H9 (cell line): ENCODE results near the gene ALX3. TPM values are rescaled to one million over a fixed set of nuclear protein-coding genes. Genes with fewer than 3 reads are reported as not detected.

Source experiments
- DNase-seq: peaks from one replicate; pipeline ENCODE4 v3.0.0-alpha.2; 2017
- H2AFZ ChIP-seq: one replicate; pipeline ENCODE4 v1.6.1; 2013; ENCODE audit warnings: mild to moderate bottlenecking, low read length, control low read depth, moderate library complexity
- H2AK5ac ChIP-seq: 2 replicates; pipeline ENCODE4 v1.6.1; 2013; ENCODE audit warnings: low read length, control low read depth, mixed read lengths; ENCODE audit not compliant: insufficient read length
- H2BK120ac ChIP-seq: one replicate; pipeline ENCODE4 v1.6.1; 2013; ENCODE audit warnings: low read depth, mild to moderate bottlenecking, low read length, control low read depth, inconsistent platforms; ENCODE audit not compliant: poor library complexity, severe bottlenecking
- H2BK12ac ChIP-seq: 2 replicates; pipeline ENCODE4 v1.6.1; 2013; ENCODE audit warnings: low read length, control low read depth, mixed read lengths, low read depth; ENCODE audit not compliant: insufficient read length
- H2BK15ac ChIP-seq: 2 replicates; pipeline ENCODE4 v1.6.1; 2013; ENCODE audit warnings: low read depth, low read length, control low read depth
- H2BK20ac ChIP-seq: one replicate; pipeline ENCODE4 v1.6.1; 2013; ENCODE audit warnings: low read depth, mild to moderate bottlenecking, low read length, control low read depth, inconsistent platforms; ENCODE audit not compliant: poor library complexity, severe bottlenecking
- H2BK5ac ChIP-seq: 2 replicates; pipeline ENCODE4 v1.6.1; 2013; ENCODE audit warnings: low read length, control low read depth, mixed read lengths; ENCODE audit not compliant: insufficient read length
- H3K14ac ChIP-seq: 2 replicates; pipeline ENCODE4 v1.6.1; 2013; ENCODE audit warnings: low read length, control low read depth; ENCODE audit not compliant: insufficient read depth
- H3K18ac ChIP-seq: 2 replicates; pipeline ENCODE4 v1.6.1; 2013; ENCODE audit warnings: low read depth, mild to moderate bottlenecking, mixed read lengths, low read length, control low read depth; ENCODE audit not compliant: insufficient read length
- H3K23ac ChIP-seq: 2 replicates; pipeline ENCODE4 v1.6.1; 2013; ENCODE audit warnings: low read length, control low read depth, mixed read lengths, low read depth; ENCODE audit not compliant: insufficient read length
- H3K23me2 ChIP-seq: 2 replicates; pipeline ENCODE4 v1.6.1; 2013; ENCODE audit warnings: low read depth, mild to moderate bottlenecking, mixed read lengths, low read length, control low read depth; ENCODE audit not compliant: insufficient read length, poor library complexity, severe bottlenecking
- H3K27ac ChIP-seq: 2 replicates; pipeline ENCODE4 v1.5.1; 2013; ENCODE audit warnings: low read length, control low read depth, mixed read lengths, low read depth; ENCODE audit not compliant: insufficient read length
- H3K27me3 ChIP-seq: 2 replicates; pipeline ENCODE4 v1.6.1; 2013; ENCODE audit warnings: low read length, control low read depth, inconsistent platforms; ENCODE audit not compliant: insufficient read depth
- H3K4ac ChIP-seq: 2 replicates; pipeline ENCODE4 v1.6.1; 2013; ENCODE audit warnings: low read depth, mild to moderate bottlenecking, control low read depth, inconsistent platforms, low read length, moderate library complexity
- H3K4me1 ChIP-seq: 2 replicates; pipeline ENCODE4 v1.6.1; 2013; ENCODE audit warnings: low read length, control low read depth, inconsistent platforms; ENCODE audit not compliant: insufficient read depth
- H3K4me2 ChIP-seq: 2 replicates; pipeline ENCODE4 v1.6.1; 2013; ENCODE audit warnings: low read length, control low read depth, mixed read lengths; ENCODE audit not compliant: insufficient read length, insufficient read depth
- H3K56ac ChIP-seq: 2 replicates; pipeline ENCODE4 v1.6.1; 2013; ENCODE audit warnings: low read depth, mild to moderate bottlenecking, mixed read lengths, low read length, control low read depth; ENCODE audit not compliant: insufficient read length
- H3K79me1 ChIP-seq: 2 replicates; pipeline ENCODE4 v1.6.1; 2013; ENCODE audit warnings: low read depth, mild to moderate bottlenecking, moderate library complexity, low read length, control low read depth, inconsistent platforms; ENCODE audit not compliant: insufficient read depth, poor library complexity, severe bottlenecking
- H3K79me2 ChIP-seq: 2 replicates; pipeline ENCODE4 v1.6.1; 2013; ENCODE audit warnings: low read length, control low read depth, inconsistent platforms; ENCODE audit not compliant: insufficient read depth
- H3K9ac ChIP-seq: 2 replicates; pipeline ENCODE4 v1.6.1; 2013; ENCODE audit warnings: low read length, control low read depth, mixed read lengths; ENCODE audit not compliant: insufficient read length; ENCODE audit errors: extremely low read depth
- H3K9me3 ChIP-seq: one replicate; pipeline ENCODE4 v1.6.1; 2013; ENCODE audit warnings: low read depth, low read length, inconsistent platforms; ENCODE audit not compliant: control insufficient read depth
- H3T11ph ChIP-seq: one replicate; pipeline ENCODE4 v1.6.1; 2013; ENCODE audit warnings: mild to moderate bottlenecking, low read length, control low read depth, inconsistent platforms
- H4K20me1 ChIP-seq: one replicate; pipeline ENCODE4 v1.6.1; 2013; ENCODE audit not compliant: control insufficient read depth, insufficient read length, insufficient read depth
- H4K5ac ChIP-seq: 2 replicates; pipeline ENCODE4 v1.6.1; 2013; ENCODE audit warnings: low read depth, mild to moderate bottlenecking, mixed read lengths, low read length, control low read depth; ENCODE audit not compliant: insufficient read length
- H4K8ac ChIP-seq: replicated peaks from 2 replicates; pipeline ENCODE4 v1.6.1; 2013; ENCODE audit warnings: low read length, control low read depth, mixed read lengths, low read depth; ENCODE audit not compliant: insufficient read length
- H4K91ac ChIP-seq: 2 replicates; pipeline ENCODE4 v1.6.1; 2013; ENCODE audit warnings: low read depth, mild to moderate bottlenecking, moderate library complexity, mixed read lengths, low read length, control low read depth; ENCODE audit not compliant: insufficient read length
- H3K27ac Mint-ChIP-seq, 3 experiments: 2 replicates in 2 of 3; 3 replicates in 1 of 3; pipeline ENCODE4 v1.8.0; 2020 to 2021; ENCODE audit warnings: mixed read lengths in 3 of 3, mild to moderate bottlenecking in 1 of 3, moderate library complexity in 1 of 3
- H3K27me3 Mint-ChIP-seq: 2 replicates; pipeline ENCODE4 v1.8.0; 2021; ENCODE audit warnings: low read depth, mild to moderate bottlenecking, moderate library complexity, mixed read lengths
- H3K36me3 Mint-ChIP-seq, 3 experiments: 2 replicates in 2 of 3; 3 replicates in 1 of 3; pipeline ENCODE4 v1.8.0; 2020 to 2021; ENCODE audit warnings: low read depth in 3 of 3, mixed read lengths in 3 of 3; ENCODE audit not compliant: insufficient read depth in 1 of 3
- H3K4me1 Mint-ChIP-seq, 2 experiments: 2 replicates each; pipeline ENCODE4 v1.8.0; 2020; ENCODE audit warnings: mixed read lengths in 2 of 2
- H3K4me3 Mint-ChIP-seq, 2 experiments: 2 replicates in 1 of 2; 3 replicates in 1 of 2; pipeline ENCODE4 v1.8.0; 2020 to 2021; ENCODE audit warnings: mild to moderate bottlenecking in 2 of 2, mixed read lengths in 2 of 2, moderate library complexity in 1 of 2
- H3K9me3 Mint-ChIP-seq, 2 experiments: 2 replicates in 1 of 2; 3 replicates in 1 of 2; pipeline ENCODE4 v1.8.0; 2020; ENCODE audit warnings: mild to moderate bottlenecking in 2 of 2, mixed read lengths in 2 of 2, moderate library complexity in 1 of 2
- WGBS: extraction: QIAGEN DNeasy Blood & Tissue Kit; methylation state at CpG from one replicate; pipeline ENCODE4 v1.1.7; 2013; ENCODE audit warnings: missing lambda C conversion rate, low lambda C conversion rate, mixed read lengths; ENCODE audit not compliant: insufficient read length; ENCODE audit errors: extremely low coverage; 5-methylcytosine and 5-hydroxymethylcytosine counted together
- total RNA-seq: library from RNA; stranded (reverse); gene quantifications from 2 replicates; pipeline ENCODE4 v1.2.1, GENCODE V29; 2021
- TF ChIP-seq, protein P1 (sequence below): fragments of 200-600 bp; sonication (generic); conservative IDR thresholded peaks from 3 replicates; pipeline ENCODE4 v1.8.0; 2021; ENCODE audit warnings: antibody characterized with exemption, mild to moderate bottlenecking

ALX3 gene
- total RNA-seq, 1 experiment from 2014 or later: not detected

GRCh38 chr1:110033421-110033820, 37.1 kb downstream of the ALX3 start:
- H2BK20ac ChIP-seq: no peak overlapping the region
- no peak overlapping the region for H3K9ac ChIP-seq
- no peak overlapping the region for H3K4ac ChIP-seq
- no peaks in the 10 kb centered on the region for H3K79me1 ChIP-seq
- H3K27ac ChIP-seq: no peak overlapping the region
- H2BK5ac ChIP-seq: no peak overlapping the region
- Mint-ChIP-seq H3K4me3 (peak overlapping the region in 1 of 2 experiments; percentile 90; a peak in 1 of 5 replicates), H3K9me3 (no peaks in the 10 kb centered on the region), H3K36me3 (peaks cover 6 to 10% (median 8%) of the 10 kb centered on the region in 3 experiments), H3K27ac (no peak overlapping the region; a peak in 1 of 7 replicates), H3K4me1 (peaks cover 23 to 40% of the 10 kb centered on the region in 2 experiments), H3K27me3 (no peaks in the 10 kb centered on the region)
- TF ChIP-seq, protein P1, sequence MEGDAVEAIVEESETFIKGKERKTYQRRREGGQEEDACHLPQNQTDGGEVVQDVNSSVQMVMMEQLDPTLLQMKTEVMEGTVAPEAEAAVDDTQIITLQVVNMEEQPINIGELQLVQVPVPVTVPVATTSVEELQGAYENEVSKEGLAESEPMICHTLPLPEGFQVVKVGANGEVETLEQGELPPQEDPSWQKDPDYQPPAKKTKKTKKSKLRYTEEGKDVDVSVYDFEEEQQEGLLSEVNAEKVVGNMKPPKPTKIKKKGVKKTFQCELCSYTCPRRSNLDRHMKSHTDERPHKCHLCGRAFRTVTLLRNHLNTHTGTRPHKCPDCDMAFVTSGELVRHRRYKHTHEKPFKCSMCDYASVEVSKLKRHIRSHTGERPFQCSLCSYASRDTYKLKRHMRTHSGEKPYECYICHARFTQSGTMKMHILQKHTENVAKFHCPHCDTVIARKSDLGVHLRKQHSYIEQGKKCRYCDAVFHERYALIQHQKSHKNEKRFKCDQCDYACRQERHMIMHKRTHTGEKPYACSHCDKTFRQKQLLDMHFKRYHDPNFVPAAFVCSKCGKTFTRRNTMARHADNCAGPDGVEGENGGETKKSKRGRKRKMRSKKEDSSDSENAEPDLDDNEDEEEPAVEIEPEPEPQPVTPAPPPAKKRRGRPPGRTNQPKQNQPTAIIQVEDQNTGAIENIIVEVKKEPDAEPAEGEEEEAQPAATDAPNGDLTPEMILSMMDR: no peak
- H2BK120ac ChIP-seq: no peak overlapping the region
- no peak overlapping the region for H3K23ac ChIP-seq
- H2AK5ac ChIP-seq: no peak overlapping the region
- H3K79me2 ChIP-seq: peaks cover 6% of the 10 kb centered on the region; the same call in 1 of the 2 replicates
- no peak overlapping the region for H3T11ph ChIP-seq
- H3K4me2 ChIP-seq: no peak overlapping the region
- no peak overlapping the region for H2BK15ac ChIP-seq
- no peak overlapping the region for H3K18ac ChIP-seq
- no peak overlapping the region for H2AFZ ChIP-seq
- no peak for DNase-seq
- peaks cover 2% of the 10 kb centered on the region for H4K20me1 ChIP-seq
- H3K14ac ChIP-seq: no peak overlapping the region
- peak overlapping the region; percentile 77 for H4K8ac ChIP-seq
- H4K5ac ChIP-seq: no peak overlapping the region
- peaks cover 3% of the 10 kb centered on the region; the same call in 1 of the 2 replicates for H3K4me1 ChIP-seq
- no peaks in the 10 kb centered on the region for H3K9me3 ChIP-seq
- peaks cover 7% of the 10 kb centered on the region for H3K23me2 ChIP-seq
- H4K91ac ChIP-seq: no peak overlapping the region
- H3K56ac ChIP-seq: no peak overlapping the region
- H3K27me3 ChIP-seq: no peaks in the 10 kb centered on the region
- no peak overlapping the region for H2BK12ac ChIP-seq
- WGBS: no CpG with 5 or more reads among the region's 5 CpGs
